Measurements from ENCODE around the gene ZC2HC1B.

The ZC2HC1B gene

DNA sequence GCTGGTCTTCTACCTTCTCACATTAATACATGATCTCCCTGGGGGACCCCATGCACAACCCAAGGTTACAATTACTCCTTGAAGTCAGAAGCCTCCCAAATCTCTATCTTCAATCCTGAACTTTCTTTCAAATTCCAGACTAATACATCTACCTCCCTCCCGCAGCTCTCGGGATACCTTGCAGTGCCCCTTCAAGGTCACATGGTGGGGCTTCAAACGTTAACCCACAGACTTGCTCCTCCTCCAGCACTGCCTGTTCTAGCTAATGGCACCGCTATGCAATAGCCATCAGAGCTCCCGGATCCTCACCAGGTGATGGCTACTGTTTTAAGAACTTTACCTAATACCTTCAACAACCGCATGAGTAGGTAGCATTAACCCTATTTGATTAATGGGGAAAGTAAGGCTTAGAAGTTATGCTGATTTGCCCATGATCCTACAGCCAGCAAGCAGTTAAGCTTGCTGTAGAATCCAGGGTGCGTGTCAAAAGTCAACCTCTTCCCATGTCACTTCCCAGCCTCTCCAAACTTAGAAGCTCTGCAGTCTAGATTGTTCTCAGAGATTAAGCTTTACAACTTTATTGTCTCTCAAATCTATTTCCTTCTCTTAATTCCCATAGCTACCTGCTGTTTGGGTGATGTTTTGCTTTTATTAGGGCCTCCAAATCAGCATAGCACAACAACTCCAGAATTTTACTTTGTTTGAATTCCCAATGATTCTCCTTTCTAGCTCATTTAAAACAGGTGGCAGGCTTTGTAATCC is 99.1 kb downstream of the ZC2HC1B start:
- DNase-seq (ENCODE audit: low read depth): no peak

DNA sequence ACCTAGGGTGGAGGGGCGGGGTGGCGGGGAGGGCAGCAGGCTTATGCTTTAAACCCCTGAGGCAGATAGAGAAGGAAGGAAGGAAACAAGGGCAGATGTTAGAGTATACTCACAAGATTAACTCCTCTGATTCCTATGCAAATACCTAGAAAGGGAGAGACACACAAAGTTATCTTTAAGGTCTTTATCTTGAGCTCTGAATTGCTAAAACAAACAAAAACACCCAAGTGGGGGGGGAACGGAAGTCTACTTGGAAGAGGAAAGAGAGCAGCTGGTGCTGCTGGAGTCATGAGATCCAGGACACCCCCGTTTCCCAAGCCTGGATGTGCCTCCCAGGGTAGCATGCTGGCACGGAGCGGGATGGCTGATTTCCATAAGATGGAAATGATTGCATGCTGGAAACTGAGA is 100.4 kb downstream of the ZC2HC1B start:
- no peak for DNase-seq (ENCODE audit: low read depth)

DNA sequence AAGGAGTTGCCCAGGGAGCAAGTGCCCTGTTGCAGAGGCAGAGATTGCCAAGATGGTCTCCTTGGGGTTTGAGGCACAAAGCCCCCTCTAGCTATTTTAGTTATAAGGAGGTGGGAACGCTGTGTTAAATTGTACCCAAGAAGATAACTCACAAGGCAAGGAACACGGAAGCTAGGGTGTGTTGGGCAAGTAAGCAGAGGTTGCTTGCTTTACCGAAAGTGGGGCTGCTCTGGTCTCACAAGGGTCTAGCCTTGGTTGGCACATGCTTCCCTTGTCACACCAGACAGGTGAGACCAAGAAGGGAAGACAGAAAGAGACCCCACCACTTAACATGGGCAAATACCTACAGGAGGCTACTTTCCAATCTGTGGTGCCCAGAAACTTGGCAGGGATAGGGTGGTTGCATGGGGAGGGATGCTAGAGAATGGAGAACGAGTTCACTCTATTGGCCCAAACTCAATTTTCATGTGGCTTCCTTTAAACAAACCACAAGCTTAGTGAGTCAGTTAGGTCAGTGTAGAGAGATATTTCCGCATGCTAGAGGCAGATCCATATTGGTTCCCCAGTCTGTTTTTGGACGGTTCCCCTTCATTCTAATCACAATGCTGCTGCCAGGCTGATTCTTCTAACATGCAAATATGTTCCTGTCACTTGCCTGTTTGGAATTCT is 101.4 kb downstream of the ZC2HC1B start:
- no peak for DNase-seq (ENCODE audit: low read depth)

DNA sequence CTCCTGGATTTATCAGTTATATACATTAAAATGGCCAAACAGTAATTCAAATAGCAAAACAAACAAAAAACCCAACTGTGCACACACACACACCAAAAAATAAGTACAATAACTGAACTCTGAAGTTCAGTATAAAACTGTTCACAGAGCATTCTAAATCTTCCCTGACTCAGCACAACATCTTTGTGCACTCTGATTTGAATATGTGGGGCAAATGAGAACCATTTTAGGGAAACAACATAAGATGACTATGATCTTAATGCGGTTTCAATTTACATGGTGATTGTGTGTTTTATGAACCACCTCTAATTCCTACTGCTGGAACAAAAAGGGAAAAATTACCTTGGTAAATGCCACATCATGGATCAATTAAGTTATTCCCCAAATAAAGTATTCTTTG is 102.0 kb downstream of the ZC2HC1B start:
- DNase-seq (ENCODE audit: low read depth): no peak

DNA sequence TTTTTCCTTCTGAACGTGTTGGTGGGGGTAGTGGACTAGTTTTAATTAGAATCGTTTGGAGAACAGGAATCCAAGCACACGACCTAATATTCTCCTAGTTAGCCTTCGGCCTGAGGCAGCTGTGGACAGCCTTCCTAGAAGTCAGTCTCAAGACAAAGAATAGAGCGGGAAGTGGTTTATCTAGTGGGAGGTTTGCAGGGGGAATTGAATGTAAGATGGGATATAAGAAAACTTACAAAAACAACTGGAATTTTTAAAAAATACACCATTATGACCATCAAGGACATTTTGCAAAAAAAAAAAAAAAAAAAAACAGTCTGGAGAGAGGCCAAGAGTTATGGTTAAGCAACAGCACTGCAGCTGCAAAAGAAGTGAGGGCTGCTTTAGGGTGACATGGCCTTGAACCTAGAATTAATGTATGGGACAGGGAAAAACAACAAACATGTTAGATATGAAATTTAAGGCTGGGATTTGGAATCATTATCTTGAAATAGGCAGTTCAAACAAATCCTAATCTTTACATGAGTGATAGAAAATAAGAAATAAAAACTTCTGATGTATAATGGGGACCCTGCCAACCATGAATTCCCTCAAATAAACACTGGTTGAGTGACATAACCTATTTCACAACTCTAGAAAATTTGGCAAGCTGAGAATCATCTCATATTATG is 103.6 kb downstream of the ZC2HC1B start:
- DNase-seq (ENCODE audit: low read depth): no peak

DNA sequence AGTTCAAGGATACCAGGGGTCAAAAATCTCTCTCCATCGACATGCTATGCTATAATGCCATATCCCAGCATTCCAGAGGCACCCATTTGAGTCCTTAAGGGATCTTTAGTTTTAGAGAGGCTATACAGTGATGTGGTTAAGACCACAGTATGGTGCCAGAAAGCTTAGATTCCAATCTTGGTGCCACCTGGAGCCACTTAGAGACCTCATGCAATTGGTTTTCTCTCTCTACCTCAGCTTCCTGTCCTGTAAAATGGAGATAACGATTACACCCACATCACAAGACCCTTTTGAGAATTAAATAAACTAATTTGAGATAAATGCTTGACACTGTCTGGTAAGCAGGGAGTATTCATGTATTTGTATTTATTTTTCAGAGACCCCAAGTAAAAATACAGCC is 104.8 kb downstream of the ZC2HC1B start:
- DNase-seq (ENCODE audit: low read depth): no peak

DNA sequence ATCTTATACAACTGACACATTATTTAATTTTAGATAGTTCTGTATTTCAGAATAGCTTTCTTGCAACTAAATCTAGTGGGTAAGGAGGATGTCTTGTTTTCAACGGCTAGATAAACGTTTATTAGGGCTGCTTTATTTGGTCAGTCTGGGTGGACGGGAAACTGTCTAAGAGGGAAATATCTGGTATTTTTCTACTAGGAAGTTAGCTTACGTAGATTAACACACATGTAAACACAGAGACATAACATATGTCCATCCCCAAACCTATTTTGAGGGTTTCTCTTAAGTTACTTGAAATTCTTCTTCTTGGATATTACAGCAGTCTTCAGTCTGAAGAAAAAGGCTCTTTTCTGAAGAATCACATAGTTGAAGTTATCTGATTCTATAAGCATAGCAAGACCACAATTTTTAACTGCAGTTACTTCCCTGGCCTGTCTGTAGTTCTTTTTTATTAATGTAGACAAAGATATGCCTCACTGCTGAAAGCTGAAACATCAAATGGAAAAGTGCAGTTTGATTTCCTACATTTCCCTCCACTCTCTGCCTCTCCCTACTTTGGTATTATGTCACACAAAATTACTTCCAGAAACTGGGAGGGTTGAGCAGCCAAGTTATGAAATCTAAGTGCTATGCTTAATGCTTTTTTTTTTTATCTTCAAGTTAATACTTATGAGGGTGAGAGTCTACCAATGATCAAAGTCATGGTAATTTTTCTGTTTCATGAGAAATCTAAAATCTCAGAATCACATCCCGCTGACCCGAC is 106.4 kb downstream of the ZC2HC1B start:
- no peak for DNase-seq (ENCODE audit: low read depth)

DNA sequence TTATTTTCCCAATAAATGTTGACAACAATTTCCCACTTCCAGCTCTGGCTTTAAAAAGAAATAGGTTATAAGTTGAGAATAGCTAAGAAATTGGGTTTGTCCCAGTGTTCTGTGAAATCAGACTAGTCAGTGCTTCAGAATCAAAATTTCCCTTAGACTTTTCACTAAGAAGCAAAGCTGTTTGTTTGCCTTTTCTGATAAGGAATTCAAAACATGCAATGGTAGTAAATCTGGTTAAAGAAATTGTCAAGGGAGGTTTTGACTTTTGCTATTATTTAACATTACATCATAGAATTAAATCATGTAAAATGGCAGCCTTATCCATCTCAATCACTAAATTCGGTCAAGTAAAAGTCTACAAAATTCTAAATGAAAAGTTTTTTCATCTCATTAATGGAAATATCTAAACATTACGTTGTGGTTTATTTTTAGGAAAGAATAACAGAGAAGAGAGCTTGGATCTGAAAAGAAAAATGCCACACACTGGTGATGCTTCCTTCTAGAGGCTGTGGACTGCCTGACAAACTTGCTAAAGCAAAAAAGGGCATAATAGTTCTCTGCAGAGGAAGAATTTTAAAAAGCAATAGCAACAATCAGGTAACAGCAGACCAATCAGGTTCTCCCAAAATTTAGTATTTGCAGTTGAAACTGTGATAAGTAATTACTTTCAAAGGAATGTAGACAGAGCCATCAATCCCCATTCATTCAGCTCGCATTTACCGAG is 107.4 kb downstream of the ZC2HC1B start:
- no peak for DNase-seq (ENCODE audit: low read depth)

DNA sequence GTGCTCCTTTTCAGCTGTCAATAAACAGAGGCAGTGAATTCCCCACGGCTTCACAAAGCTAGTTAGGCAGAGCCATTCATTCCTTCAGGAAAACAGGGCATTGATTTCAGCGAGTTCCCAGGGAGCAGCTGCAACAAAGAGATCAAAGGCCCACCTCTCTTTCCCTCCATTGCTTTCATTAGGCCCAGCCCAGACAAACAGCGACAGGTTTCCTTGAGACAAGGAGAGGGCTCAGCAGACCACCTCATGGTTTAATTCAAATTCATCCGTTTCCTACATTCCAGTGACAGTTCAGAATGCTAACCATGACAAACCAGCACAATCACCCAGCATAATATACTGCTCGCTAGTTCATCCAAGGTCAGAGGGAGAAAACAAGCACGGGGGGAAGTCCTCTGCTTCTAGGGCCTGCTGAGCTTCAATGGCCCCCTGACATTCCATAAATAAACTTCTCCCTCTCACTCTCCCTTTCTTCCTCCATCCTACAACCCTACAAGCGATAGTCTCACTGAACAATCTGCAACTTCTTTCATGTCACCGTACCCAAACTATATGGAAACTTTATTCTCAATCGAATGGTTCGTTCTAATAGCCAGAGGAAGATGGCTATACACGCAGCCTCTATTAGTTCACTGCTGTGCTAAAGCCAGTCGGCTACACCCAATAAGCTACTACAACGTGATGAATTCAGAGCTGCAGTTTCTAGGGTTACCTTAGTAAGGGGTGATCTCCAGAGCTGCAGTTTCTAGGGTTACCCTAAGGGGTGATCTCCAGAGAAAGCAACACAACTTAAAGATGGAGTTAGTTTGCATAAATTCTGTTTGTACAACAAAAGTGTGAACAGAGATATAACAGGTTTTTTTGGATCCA is 109.1 kb downstream of the ZC2HC1B start:
- DNase-seq (ENCODE audit: low read depth): no peak

DNA sequence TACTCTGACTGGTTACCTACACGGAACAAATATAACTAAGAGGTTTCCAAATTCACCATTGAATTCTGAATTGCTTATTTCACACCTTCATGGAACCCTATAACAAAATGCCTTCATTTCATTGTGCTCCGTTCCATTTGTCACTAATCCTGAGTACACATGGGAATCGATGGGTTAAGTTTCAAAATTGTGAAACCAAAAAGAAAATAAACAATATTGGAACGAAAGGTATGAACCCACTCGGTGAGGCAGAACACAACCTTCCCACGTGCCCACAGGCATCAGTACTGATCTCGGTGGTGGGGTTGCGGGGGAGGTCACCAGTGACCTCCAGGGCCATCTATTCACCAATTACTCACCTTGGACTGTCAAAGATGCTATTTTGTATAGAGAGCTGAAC is 109.8 kb downstream of the ZC2HC1B start:
- no peak for DNase-seq (ENCODE audit: low read depth)

DNA sequence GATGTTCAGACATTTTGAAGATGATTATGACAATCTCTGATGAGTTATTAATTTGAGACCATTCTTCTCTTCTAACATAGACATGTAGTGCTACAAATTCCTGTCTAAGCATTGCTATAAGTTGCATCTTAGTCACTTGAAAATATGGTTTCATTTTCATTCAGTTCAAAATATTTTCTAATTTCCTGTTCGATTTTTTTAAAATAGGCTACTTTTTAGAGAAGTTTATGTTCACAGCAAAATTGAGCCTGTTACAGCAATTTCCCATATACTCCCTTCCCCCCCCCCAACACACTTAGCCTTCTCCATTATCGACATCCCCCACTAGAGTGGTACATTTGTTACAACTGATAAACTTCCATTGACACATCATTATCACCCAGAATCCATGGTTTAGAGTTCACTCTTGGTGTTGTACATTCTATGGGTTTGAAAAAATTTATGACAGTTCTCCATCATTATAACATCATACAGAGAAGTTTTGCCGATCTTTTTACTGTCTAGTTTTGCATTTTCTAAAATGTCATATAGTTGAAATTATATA is 112.6 kb downstream of the ZC2HC1B start:
- no peak for DNase-seq (ENCODE audit: low read depth)

DNA sequence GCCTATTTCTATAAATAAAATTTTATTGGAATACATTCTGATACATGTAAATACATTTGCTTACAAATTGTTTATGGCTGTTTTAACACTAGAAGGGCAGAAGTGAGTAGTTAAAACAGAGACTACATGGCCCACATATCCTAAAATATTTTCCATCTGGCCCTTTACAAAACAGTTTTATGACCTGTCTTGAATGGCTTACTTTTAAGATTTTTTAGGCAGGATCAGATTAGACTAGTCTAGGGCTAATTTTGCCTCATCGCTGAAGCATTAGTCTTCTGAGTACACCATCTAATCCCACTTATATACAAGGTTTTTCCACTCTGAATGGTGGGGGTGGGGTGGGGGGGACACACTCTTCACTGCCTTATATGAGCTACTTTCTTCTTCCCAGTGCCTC is 116.6 kb downstream of the ZC2HC1B start:
- no peak for DNase-seq (ENCODE audit: low read depth)

DNA sequence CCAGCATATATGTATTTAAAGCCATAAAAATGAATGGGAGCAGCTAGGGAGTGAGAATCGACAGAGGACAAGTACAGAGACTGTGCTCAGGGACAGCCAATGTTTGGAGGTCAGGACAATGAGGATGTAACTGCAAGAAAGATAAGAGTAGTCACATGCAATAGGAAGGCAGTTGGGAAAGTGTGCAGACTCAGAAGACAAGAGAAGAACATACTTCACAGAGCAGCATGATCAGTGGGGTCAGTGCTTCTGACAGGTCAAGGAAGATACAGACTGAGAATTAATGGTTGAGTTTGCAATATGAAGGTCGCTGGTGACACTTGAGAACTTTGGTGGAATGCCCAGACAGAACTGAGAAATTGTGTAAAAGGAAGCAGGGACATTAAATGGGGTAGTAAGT is 118.7 kb downstream of the ZC2HC1B start:
- DNase-seq (ENCODE audit: low read depth): no peak

DNA sequence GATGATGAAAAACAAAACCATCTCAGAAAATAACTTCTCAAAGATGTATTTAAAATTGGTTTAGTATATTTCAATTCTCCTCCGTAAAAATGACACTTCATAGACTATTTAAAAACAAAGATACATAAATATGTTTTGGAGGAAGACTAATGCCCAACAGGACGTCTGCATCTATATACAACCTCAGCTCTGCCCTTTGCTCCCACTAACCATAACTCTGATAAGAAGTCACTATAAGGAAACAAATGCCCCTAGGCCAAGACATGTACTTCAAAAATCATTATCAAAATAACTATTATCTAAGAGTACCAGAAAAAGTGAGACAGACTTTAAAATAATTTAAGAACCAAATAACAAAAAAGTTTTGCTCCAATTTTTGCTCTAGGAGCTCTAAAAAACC is 120.4 kb downstream of the ZC2HC1B start:
- no peak for DNase-seq (ENCODE audit: low read depth)

DNA sequence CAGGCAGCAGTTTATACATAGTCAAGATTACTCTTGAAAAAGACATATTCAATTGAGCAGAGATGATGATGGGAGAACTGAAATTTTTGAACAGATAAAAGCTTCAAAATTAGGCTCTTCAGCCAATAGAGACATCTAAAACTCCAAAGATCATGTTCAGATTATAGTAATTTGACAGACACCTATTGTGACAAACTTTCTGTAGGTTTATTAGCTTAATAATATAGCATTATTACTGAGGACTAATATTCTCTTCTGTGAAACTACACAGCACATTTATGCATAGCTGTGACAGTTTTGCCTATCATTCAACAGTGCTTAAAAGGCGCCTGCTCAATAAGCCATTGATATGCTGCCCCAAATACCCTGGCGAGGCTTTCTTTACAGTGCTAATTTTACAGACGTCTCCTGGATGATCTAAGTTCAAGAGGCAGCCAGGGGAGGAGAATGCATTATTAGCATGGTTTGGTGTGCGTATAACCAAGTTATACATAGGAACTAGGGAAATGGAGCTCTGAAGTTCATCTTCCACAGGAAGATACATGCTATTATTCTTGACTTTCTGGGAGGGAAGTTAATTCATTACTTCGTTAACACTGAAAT is 122.3 kb downstream of the ZC2HC1B start:
- no peak for DNase-seq (ENCODE audit: low read depth)

Data from stimulated activated CD8-positive, alpha-beta memory T cell treated with anti-CD3 and anti-CD28 coated beads, Interleukin-15, amount 100 ng/mL, for 1 hour (primary cell).